GM23338 (cell line): ENCODE results near the gene ASPHD1.

Source experiments
- EZH2 ChIP-seq: fragments of 200-600 bp; sonication (generic); IDR thresholded peaks from one replicate; pipeline ENCODE4 v1.8.0; 2017; ENCODE audit warnings: antibody characterized with exemption, mild to moderate bottlenecking, low read depth; ENCODE audit not compliant: unreplicated experiment
- NANOG ChIP-seq: IDR thresholded peaks from 2 replicates; pipeline ENCODE4 v1.6.1; 2016; ENCODE audit warnings: antibody characterized with exemption, borderline replicate concordance
- POLR2AphosphoS5 ChIP-seq: IDR thresholded peaks from 2 replicates; pipeline ENCODE4 v1.6.1; 2016; ENCODE audit warnings: antibody characterized with exemption, low read depth
- ZNF114 ChIP-seq: fragments of 250-450 bp; sonication (Bioruptor Pico); IDR thresholded peaks from 2 replicates; pipeline ENCODE4 v1.5.0; 2020; ENCODE audit warnings: mild to moderate bottlenecking, moderate library complexity
- ZNF331 ChIP-seq: fragments of 250-450 bp; sonication (Bioruptor Pico); IDR thresholded peaks from 2 replicates; pipeline ENCODE4 v1.5.0; 2020; ENCODE audit warnings: low read depth, mild to moderate bottlenecking, moderate library complexity
- TF ChIP-seq, protein P1 (sequence below), 2 experiments: fragments of 200-600 bp in 1 of 2; sonication (generic) in 1 of 2; conservative IDR thresholded peaks; 2 replicates each; pipeline versions ENCODE4 v1.5.1 to v1.6.1; 2016 to 2017; ENCODE audit warnings: antibody characterized with exemption in 2 of 2, low read depth in 2 of 2, mild to moderate bottlenecking in 2 of 2, moderate library complexity in 1 of 2
- TF ChIP-seq, protein P2 (sequence below): IDR thresholded peaks from one replicate; pipeline ENCODE4 v1.6.1; 2018; ENCODE audit warnings: antibody characterized with exemption; ENCODE audit not compliant: unreplicated experiment

DNA sequence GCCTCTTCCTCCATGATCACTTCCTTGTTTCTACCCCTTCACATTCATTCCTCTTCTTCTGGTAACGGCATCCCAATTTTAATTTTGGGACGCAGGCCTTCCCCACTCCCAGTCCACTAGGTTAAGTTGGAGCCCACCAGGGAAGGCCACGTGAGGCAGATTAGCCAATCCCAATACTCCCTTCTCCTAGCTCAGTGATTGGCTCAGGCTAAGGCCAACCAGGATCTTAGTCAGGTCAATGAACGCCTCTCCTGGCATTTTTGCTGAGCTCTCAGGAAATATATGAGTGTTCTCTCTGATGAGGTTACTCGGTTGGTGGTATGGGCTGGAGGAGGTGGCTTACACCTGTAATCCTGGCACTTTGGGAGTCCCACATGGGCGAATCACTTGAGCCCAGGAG, 16.3 kb upstream of the ASPHD1 start:
- TF ChIP-seq, protein P1, sequence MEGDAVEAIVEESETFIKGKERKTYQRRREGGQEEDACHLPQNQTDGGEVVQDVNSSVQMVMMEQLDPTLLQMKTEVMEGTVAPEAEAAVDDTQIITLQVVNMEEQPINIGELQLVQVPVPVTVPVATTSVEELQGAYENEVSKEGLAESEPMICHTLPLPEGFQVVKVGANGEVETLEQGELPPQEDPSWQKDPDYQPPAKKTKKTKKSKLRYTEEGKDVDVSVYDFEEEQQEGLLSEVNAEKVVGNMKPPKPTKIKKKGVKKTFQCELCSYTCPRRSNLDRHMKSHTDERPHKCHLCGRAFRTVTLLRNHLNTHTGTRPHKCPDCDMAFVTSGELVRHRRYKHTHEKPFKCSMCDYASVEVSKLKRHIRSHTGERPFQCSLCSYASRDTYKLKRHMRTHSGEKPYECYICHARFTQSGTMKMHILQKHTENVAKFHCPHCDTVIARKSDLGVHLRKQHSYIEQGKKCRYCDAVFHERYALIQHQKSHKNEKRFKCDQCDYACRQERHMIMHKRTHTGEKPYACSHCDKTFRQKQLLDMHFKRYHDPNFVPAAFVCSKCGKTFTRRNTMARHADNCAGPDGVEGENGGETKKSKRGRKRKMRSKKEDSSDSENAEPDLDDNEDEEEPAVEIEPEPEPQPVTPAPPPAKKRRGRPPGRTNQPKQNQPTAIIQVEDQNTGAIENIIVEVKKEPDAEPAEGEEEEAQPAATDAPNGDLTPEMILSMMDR (conservative IDR thresholded peaks at IDR 0.05; ENCODE audit: low read depth in 2 of 2) = no peak
- no peak for TF ChIP-seq NANOG
- no peak for TF ChIP-seq POLR2AphosphoS5
- no peak for TF ChIP-seq EZH2
- no peak for TF ChIP-seq ZNF331 (CRISPR knock-in tag)
- TF ChIP-seq, protein P2, sequence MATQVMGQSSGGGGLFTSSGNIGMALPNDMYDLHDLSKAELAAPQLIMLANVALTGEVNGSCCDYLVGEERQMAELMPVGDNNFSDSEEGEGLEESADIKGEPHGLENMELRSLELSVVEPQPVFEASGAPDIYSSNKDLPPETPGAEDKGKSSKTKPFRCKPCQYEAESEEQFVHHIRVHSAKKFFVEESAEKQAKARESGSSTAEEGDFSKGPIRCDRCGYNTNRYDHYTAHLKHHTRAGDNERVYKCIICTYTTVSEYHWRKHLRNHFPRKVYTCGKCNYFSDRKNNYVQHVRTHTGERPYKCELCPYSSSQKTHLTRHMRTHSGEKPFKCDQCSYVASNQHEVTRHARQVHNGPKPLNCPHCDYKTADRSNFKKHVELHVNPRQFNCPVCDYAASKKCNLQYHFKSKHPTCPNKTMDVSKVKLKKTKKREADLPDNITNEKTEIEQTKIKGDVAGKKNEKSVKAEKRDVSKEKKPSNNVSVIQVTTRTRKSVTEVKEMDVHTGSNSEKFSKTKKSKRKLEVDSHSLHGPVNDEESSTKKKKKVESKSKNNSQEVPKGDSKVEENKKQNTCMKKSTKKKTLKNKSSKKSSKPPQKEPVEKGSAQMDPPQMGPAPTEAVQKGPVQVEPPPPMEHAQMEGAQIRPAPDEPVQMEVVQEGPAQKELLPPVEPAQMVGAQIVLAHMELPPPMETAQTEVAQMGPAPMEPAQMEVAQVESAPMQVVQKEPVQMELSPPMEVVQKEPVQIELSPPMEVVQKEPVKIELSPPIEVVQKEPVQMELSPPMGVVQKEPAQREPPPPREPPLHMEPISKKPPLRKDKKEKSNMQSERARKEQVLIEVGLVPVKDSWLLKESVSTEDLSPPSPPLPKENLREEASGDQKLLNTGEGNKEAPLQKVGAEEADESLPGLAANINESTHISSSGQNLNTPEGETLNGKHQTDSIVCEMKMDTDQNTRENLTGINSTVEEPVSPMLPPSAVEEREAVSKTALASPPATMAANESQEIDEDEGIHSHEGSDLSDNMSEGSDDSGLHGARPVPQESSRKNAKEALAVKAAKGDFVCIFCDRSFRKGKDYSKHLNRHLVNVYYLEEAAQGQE = no peak
- TF ChIP-seq ZNF114 = no peak
